Stimulated activated CD8-positive, alpha-beta memory T cell treated with anti-CD3 and anti-CD28 coated beads, Interleukin-15, amount 100 ng/mL, for 1 hour (primary cell): Measurements from ENCODE around the gene KCTD3.

Experiments used
- DNase-seq: peaks from one replicate; pipeline ENCODE4 v3.0.0-alpha.2; 2020; ENCODE audit warnings: low read depth

KCTD3 gene

GRCh38 chr1:215660259-215660658 lies 93.2 kb downstream of the KCTD3 start:
- no peak for DNase-seq

GRCh38 chr1:215661033-215661432 lies 93.9 kb downstream of the KCTD3 start:
- DNase-seq = no peak

GRCh38 chr1:215665215-215665614 lies 98.1 kb downstream of the KCTD3 start:
- no peak for DNase-seq

- DNase-seq = no peak
These were observed 100.7 kb downstream of the KCTD3 start for GRCh38 chr1:215667761-215668160.

- DNase-seq = no peak
These were observed 102.8 kb downstream of the KCTD3 start for GRCh38 chr1:215669806-215670491.
